ENCODE data around the gene SIRT2.

SIRT2 gene

GRCh38 chr19:38898788-38899446 is 501 bp downstream of the SIRT2 start:
- Histone ChIP-seq H3K27ac (peak overlapping the region; percentile 74 to 92), H3K4me3 (peak overlapping the region; percentile 63 to 88), H3K4me1 (peaks cover 0 to 38% (median 23%) of the 10 kb centered on the region in 4 donors), H3K27me3 (no peaks in the 10 kb centered on the region), H3K9me3 (no peaks in the 10 kb centered on the region), H3K36me3 (peaks cover 0 to 8% (median 0%) of the 10 kb centered on the region in 3 donors)
- TF ChIP-seq, protein P1, sequence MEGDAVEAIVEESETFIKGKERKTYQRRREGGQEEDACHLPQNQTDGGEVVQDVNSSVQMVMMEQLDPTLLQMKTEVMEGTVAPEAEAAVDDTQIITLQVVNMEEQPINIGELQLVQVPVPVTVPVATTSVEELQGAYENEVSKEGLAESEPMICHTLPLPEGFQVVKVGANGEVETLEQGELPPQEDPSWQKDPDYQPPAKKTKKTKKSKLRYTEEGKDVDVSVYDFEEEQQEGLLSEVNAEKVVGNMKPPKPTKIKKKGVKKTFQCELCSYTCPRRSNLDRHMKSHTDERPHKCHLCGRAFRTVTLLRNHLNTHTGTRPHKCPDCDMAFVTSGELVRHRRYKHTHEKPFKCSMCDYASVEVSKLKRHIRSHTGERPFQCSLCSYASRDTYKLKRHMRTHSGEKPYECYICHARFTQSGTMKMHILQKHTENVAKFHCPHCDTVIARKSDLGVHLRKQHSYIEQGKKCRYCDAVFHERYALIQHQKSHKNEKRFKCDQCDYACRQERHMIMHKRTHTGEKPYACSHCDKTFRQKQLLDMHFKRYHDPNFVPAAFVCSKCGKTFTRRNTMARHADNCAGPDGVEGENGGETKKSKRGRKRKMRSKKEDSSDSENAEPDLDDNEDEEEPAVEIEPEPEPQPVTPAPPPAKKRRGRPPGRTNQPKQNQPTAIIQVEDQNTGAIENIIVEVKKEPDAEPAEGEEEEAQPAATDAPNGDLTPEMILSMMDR (IDR thresholded peaks at IDR 0.05): no peak
- intact Hi-C loops (cut with DNase I; ENCODE audit: low total_unique reads): loop anchor here (2.0 kb wide), 1 partner anchor 68 kb away; the partner anchor contains the start of gene ECH1
- no peak for DNase-seq

DNA sequence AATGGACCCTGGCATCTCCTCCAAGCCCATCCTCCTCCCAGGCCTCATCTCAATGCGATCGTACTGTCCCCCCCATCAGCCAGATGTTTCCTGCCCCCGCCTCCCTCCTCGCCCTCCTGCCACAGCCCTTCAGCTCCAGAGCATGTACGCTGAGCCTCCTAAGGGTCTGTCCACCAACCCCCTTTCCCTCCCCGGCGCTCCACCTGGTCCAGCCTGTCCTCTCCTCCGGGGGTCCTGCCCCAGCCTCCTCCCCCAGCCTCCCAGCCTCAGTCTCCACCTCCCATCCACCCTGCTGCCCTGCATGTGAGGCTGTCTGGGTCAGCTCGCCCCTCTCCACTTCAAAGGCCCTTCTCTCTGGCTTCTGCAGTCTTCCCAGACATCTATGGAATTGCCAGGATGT is 4.5 kb downstream of the SIRT2 start:
- Histone ChIP-seq H3K4me1 (peaks cover 0 to 25% (median 14%) of the 10 kb centered on the region in 4 donors), H3K27ac (no peak overlapping the region), H3K36me3 (peaks cover 2 to 30% (median 10%) of the 10 kb centered on the region in 3 donors), H3K9me3 (no peaks in the 10 kb centered on the region), H3K4me3 (no peak overlapping the region), H3K27me3 (no peaks in the 10 kb centered on the region)
- TF ChIP-seq, protein P1 (IDR thresholded peaks at IDR 0.05): no peak
- intact Hi-C loops (cut with DNase I; ENCODE audit: low total_unique reads): no loop called here
- DNase-seq: no peak

- TF ChIP-seq, protein P1 (IDR thresholded peaks at IDR 0.05): no peak
- Histone ChIP-seq H3K4me3 (no peak overlapping the region), H3K9me3 (no peaks in the 10 kb centered on the region), H3K36me3 (peaks cover 16 to 46% (median 26%) of the 10 kb centered on the region in 3 donors), H3K4me1 (peaks cover 0 to 19% (median 9%) of the 10 kb centered on the region in 4 donors), H3K27me3 (no peaks in the 10 kb centered on the region), H3K27ac (no peak overlapping the region)
- DNase-seq: no peak
- intact Hi-C loops (cut with DNase I; ENCODE audit: low total_unique reads): no loop called here
These were observed 6.1 kb downstream of the SIRT2 start for GRCh38 chr19:38893341-38893771.

- H3K27ac ChIP-seq: no peak overlapping the region
- H3K36me3 ChIP-seq: peaks cover 18 to 51% (median 31%) of the 10 kb centered on the region in 3 donors
These were observed 6.6 kb downstream of the SIRT2 start for GRCh38 chr19:38892841-38893240.

DNA sequence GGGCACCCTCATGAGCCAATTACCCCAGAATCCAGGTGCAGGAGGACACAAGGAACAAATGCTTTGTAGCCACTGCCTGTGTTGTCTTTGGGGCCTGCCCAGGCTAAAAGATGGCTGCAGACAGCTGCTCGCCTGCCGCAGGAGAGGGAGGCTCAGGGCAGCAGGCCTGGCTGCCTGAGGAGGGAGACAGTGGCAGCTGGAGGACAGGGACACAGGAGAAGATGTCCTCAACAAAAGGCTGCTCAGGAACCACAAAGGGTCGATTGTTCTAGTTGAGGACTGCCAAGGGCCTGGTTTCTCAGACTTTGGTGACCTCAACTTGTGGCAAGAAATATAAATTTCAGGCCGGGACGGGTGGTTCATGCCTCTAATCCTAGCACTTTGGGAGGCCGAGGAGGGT is 7.6 kb downstream of the SIRT2 start:
- TF ChIP-seq, protein P1 (IDR thresholded peaks at IDR 0.05): no peak
- peaks cover 18 to 51% (median 32%) of the 10 kb centered on the region in 3 donors for H3K36me3 ChIP-seq
- intact Hi-C loops (cut with DNase I; ENCODE audit: low total_unique reads): no loop called here

More at GRCh38 chr19:38892841-38893240, 6.6 kb downstream of the SIRT2 start:
- Histone ChIP-seq H3K9me3 (no peaks in the 10 kb centered on the region), H3K4me1 (peaks cover 0 to 14% (median 4%) of the 10 kb centered on the region in 4 donors), H3K27me3 (no peaks in the 10 kb centered on the region), H3K4me3 (no peak overlapping the region)
- DNase-seq: no peak
- TF ChIP-seq, protein P1 (IDR thresholded peaks at IDR 0.05): no peak
- intact Hi-C loops (cut with DNase I; ENCODE audit: low total_unique reads): no loop called here

More for the DNA sequence above, 7.6 kb downstream of the SIRT2 start:
- Histone ChIP-seq H3K27ac (no peak overlapping the region), H3K9me3 (no peaks in the 10 kb centered on the region), H3K4me1 (peaks cover 0 to 4% (median 0%) of the 10 kb centered on the region in 4 donors), H3K27me3 (no peaks in the 10 kb centered on the region), H3K4me3 (no peak overlapping the region)
- DNase-seq: no peak

All from tibial artery (tissue), 4 donors.